Neural cell (in vitro differentiated cells): ENCODE measurements around the gene CPA3.

Experiments used
- EP300 ChIP-seq: fragments of 450-650 bp; conservative IDR thresholded peaks from 2 replicates; pipeline ENCODE4 v1.6.1; 2014; ENCODE audit warnings: antibody characterized with exemption, mild to moderate bottlenecking, moderate library complexity; ENCODE audit not compliant: poor library complexity, severe bottlenecking
- EZH2 ChIP-seq: fragments of 200-600, 300-800 bp; shearing (Covaris generic), sonication (generic); IDR thresholded peaks from 2 replicates; pipeline ENCODE4 v1.6.1; 2014; ENCODE audit warnings: antibody characterized with exemption, low read length, borderline replicate concordance, mild to moderate bottlenecking; ENCODE audit not compliant: insufficient read depth, poor library complexity, severe bottlenecking
- POLR2AphosphoS5 ChIP-seq: IDR thresholded peaks from 2 replicates; pipeline ENCODE4 v1.6.1; 2012
- TF ChIP-seq, protein P1 (sequence below): fragments of 450-650 bp; IDR thresholded peaks from 2 replicates; pipeline ENCODE4 v1.5.1; 2014; ENCODE audit warnings: antibody characterized with exemption, mild to moderate bottlenecking, moderate library complexity; ENCODE audit not compliant: poor library complexity, severe bottlenecking
- TF ChIP-seq, protein P2 (sequence below): IDR thresholded peaks from 2 replicates; pipeline ENCODE4 v1.6.1; 2012; ENCODE audit warnings: borderline replicate concordance

DNA sequence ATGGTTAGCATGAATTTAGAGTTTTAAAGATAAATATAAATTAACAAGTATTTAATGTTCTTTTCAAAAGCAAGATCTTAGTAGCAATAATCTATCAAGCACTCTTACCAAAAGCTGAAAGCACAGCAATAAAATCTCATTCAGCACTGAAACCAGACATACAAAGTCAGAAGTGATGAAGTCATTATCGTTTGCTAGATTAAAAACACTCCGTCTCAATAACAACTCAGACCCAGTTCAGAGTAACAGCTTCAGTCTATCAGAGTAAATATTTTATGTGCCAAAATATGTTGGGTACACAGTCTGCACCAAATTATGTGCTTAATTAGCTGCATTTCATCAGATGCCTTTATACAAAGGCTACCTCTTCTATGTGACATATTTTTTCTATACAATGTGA is 41.6 kb downstream of the CPA3 start:
- TF ChIP-seq POLR2AphosphoS5 (no peak), EP300 (no peak), EZH2 (no peak)
- TF ChIP-seq, protein P1, sequence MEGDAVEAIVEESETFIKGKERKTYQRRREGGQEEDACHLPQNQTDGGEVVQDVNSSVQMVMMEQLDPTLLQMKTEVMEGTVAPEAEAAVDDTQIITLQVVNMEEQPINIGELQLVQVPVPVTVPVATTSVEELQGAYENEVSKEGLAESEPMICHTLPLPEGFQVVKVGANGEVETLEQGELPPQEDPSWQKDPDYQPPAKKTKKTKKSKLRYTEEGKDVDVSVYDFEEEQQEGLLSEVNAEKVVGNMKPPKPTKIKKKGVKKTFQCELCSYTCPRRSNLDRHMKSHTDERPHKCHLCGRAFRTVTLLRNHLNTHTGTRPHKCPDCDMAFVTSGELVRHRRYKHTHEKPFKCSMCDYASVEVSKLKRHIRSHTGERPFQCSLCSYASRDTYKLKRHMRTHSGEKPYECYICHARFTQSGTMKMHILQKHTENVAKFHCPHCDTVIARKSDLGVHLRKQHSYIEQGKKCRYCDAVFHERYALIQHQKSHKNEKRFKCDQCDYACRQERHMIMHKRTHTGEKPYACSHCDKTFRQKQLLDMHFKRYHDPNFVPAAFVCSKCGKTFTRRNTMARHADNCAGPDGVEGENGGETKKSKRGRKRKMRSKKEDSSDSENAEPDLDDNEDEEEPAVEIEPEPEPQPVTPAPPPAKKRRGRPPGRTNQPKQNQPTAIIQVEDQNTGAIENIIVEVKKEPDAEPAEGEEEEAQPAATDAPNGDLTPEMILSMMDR: no peak
- TF ChIP-seq, protein P2, sequence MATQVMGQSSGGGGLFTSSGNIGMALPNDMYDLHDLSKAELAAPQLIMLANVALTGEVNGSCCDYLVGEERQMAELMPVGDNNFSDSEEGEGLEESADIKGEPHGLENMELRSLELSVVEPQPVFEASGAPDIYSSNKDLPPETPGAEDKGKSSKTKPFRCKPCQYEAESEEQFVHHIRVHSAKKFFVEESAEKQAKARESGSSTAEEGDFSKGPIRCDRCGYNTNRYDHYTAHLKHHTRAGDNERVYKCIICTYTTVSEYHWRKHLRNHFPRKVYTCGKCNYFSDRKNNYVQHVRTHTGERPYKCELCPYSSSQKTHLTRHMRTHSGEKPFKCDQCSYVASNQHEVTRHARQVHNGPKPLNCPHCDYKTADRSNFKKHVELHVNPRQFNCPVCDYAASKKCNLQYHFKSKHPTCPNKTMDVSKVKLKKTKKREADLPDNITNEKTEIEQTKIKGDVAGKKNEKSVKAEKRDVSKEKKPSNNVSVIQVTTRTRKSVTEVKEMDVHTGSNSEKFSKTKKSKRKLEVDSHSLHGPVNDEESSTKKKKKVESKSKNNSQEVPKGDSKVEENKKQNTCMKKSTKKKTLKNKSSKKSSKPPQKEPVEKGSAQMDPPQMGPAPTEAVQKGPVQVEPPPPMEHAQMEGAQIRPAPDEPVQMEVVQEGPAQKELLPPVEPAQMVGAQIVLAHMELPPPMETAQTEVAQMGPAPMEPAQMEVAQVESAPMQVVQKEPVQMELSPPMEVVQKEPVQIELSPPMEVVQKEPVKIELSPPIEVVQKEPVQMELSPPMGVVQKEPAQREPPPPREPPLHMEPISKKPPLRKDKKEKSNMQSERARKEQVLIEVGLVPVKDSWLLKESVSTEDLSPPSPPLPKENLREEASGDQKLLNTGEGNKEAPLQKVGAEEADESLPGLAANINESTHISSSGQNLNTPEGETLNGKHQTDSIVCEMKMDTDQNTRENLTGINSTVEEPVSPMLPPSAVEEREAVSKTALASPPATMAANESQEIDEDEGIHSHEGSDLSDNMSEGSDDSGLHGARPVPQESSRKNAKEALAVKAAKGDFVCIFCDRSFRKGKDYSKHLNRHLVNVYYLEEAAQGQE: no peak
